Skin epidermis (tissue), 12 donors: ENCODE measurements around the gene BLTP1.
"Not testable (repeated sequence)": the region's sequence is repeated elsewhere in the genome, so short reads cannot be mapped to it uniquely, and the experiment has no call there.

Experiments used
- H3K27ac ChIP-seq, 21 experiments: fragments of 200-600 bp; sonication (generic) in 11 of 21; one replicate each; pipeline ENCODE4 v1.5.0; 2020; ENCODE audit warnings: mild to moderate bottlenecking in 3 of 21, inconsistent platforms in 2 of 21, moderate library complexity in 2 of 21
- H3K4me3 ChIP-seq, 7 experiments: fragments of 200-600 bp; sonication (generic) in 2 of 7; one replicate each; pipeline ENCODE4 v1.5.0; 2020; ENCODE audit warnings: inconsistent platforms in 2 of 7, mild to moderate bottlenecking in 2 of 7, moderate library complexity in 1 of 7

BLTP1 gene

GRCh38 chr4:122151982-122152710 lies at the start of gene BLTP1:
Gene BLTP1 (plus strand): TSS chr4:122152331. CDS start chr4:122170648, 18,317 bp downstream.
- Histone ChIP-seq H3K4me3 (peak within 1 kb of the TSS; percentile 81 to 95 (median 87)), H3K27ac (peak within 1 kb of the TSS; percentile 66 to 98 (median 89))

GRCh38 chr4:122104184-122104583 lies 47.9 kb upstream of the BLTP1 start:
- Histone ChIP-seq H3K27ac (no peak overlapping the region), H3K4me3 (no peak overlapping the region)

- no peak overlapping the region for H3K4me3 ChIP-seq
- no peak overlapping the region for H3K27ac ChIP-seq
Measured at GRCh38 chr4:122107680-122108079, 44.5 kb upstream of the BLTP1 start.

GRCh38 chr4:122110304-122110703 lies 41.8 kb upstream of the BLTP1 start:
- not testable (repeated sequence) for H3K4me3 ChIP-seq, H3K27ac ChIP-seq

- peak overlapping the region in 2 of 21 experiments; percentile 14 to 33 for H3K27ac ChIP-seq
- no peak overlapping the region for H3K4me3 ChIP-seq
Measured at GRCh38 chr4:122117743-122118142, 34.4 kb upstream of the BLTP1 start.

- Histone ChIP-seq H3K4me3 (no peak overlapping the region), H3K27ac (peak overlapping the region in 3 of 21 experiments; percentile 14 to 33 (median 14))
Measured at GRCh38 chr4:122118243-122118642, 33.9 kb upstream of the BLTP1 start.

- H3K27ac ChIP-seq, result no peak overlapping the region
- no peak overlapping the region for H3K4me3 ChIP-seq
Measured at GRCh38 chr4:122119739-122120138, 32.4 kb upstream of the BLTP1 start.

- no peak overlapping the region for H3K27ac ChIP-seq
- no peak overlapping the region for H3K4me3 ChIP-seq
Measured at GRCh38 chr4:122121593-122121992, 30.5 kb upstream of the BLTP1 start.

GRCh38 chr4:122122083-122122482 lies 30.0 kb upstream of the BLTP1 start:
- H3K4me3 ChIP-seq, result no peak overlapping the region
- H3K27ac ChIP-seq, result no peak overlapping the region

GRCh38 chr4:122129061-122129460 lies 23.1 kb upstream of the BLTP1 start:
- no peak overlapping the region for H3K4me3 ChIP-seq
- no peak overlapping the region for H3K27ac ChIP-seq

GRCh38 chr4:122131562-122132157 lies 20.5 kb upstream of the BLTP1 start:
- Histone ChIP-seq H3K4me3 (no peak overlapping the region), H3K27ac (peak overlapping the region in 4 of 21 experiments; percentile 13 to 74 (median 23))

- Histone ChIP-seq H3K27ac (no peak overlapping the region), H3K4me3 (no peak overlapping the region)
Measured at GRCh38 chr4:122132891-122133290, 19.2 kb upstream of the BLTP1 start.

GRCh38 chr4:122139139-122139538 lies 13.0 kb upstream of the BLTP1 start:
- H3K4me3 ChIP-seq, result no peak overlapping the region
- no peak overlapping the region for H3K27ac ChIP-seq

GRCh38 chr4:122140834-122141233 lies 11.3 kb upstream of the BLTP1 start:
- H3K27ac ChIP-seq, result no peak overlapping the region
- no peak overlapping the region for H3K4me3 ChIP-seq

- Histone ChIP-seq H3K27ac (no peak overlapping the region), H3K4me3 (no peak overlapping the region)
Measured at GRCh38 chr4:122142687-122143086, 9.4 kb upstream of the BLTP1 start.

- Histone ChIP-seq H3K27ac (no peak overlapping the region), H3K4me3 (no peak overlapping the region)
Measured at GRCh38 chr4:122146652-122147051, 5.5 kb upstream of the BLTP1 start.

GRCh38 chr4:122150931-122151330 lies 1.2 kb upstream of the BLTP1 start:
- H3K4me3 ChIP-seq, result peak overlapping the region in 1 of 7 experiments; percentile 95
- peak overlapping the region in 18 of 21 experiments; percentile 74 to 98 (median 90) for H3K27ac ChIP-seq

- H3K4me3 ChIP-seq, result peak overlapping the region; percentile 81 to 95 (median 87)
- H3K27ac ChIP-seq, result peak overlapping the region; percentile 66 to 98 (median 89)
Measured at GRCh38 chr4:122152711-122153226, 638 bp downstream of the BLTP1 start.

GRCh38 chr4:122156819-122157218 lies 4.7 kb downstream of the BLTP1 start:
- Histone ChIP-seq H3K27ac (no peak overlapping the region), H3K4me3 (no peak overlapping the region)

GRCh38 chr4:122163301-122163700 lies 11.2 kb downstream of the BLTP1 start:
- no peak overlapping the region for H3K4me3 ChIP-seq
- H3K27ac ChIP-seq, result no peak overlapping the region

GRCh38 chr4:122163767-122164166 lies 11.6 kb downstream of the BLTP1 start:
- Histone ChIP-seq H3K27ac (no peak overlapping the region), H3K4me3 (no peak overlapping the region)
